ENCODE results near the gene CFAP161. TPM values are rescaled to one million over a fixed set of nuclear protein-coding genes. Genes with fewer than 3 reads are reported as not detected.
A peak's percentile ranks its signal among the peaks of the same experiment; 100 is the strongest.

Gene CFAP161
- total RNA-seq, 3 donors from 2014 or later = 0.66 to 1.0 TPM; not detected in 1

DNA sequence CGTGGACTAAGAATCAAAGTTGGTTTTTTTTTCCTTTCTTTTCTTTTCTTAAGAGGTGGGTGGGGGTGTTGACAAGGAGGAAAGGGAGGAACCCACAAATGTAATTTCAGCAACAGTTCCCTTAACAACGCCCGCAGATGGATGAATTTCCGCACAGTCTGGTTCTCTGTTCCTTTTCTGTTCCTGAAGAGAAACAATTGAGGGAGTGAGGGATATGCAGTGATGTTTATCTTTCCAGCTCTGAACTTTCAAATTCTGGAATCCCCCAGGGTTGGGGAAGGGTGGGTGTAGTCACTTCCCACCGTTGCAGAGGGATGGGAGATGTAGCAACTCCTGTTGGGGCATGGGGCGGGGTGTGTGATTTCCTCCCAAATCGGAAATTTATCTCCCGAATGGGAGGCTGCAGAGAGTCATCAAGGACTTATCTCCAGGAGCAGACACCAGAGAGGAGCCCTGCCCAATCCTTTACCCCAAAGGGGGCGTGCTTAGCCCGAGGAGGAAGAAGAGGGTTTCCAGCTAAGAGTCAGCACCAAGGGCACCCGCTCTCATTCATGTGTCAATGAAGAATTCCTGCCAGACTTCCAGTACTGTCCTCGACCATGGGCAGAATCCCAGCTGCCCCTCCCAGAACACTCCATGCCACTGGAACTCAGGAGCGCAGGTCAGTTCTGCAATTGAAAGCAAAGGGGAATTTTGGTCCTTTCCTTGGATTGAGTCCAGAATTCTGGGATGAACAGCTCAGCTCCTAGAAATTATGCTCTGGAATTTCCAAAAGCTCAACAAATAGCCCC, 35.0 kb upstream of the CFAP161 start:
- H3K27ac ChIP-seq = peak overlapping the region in 1 of 2 donors; percentile 49

DNA sequence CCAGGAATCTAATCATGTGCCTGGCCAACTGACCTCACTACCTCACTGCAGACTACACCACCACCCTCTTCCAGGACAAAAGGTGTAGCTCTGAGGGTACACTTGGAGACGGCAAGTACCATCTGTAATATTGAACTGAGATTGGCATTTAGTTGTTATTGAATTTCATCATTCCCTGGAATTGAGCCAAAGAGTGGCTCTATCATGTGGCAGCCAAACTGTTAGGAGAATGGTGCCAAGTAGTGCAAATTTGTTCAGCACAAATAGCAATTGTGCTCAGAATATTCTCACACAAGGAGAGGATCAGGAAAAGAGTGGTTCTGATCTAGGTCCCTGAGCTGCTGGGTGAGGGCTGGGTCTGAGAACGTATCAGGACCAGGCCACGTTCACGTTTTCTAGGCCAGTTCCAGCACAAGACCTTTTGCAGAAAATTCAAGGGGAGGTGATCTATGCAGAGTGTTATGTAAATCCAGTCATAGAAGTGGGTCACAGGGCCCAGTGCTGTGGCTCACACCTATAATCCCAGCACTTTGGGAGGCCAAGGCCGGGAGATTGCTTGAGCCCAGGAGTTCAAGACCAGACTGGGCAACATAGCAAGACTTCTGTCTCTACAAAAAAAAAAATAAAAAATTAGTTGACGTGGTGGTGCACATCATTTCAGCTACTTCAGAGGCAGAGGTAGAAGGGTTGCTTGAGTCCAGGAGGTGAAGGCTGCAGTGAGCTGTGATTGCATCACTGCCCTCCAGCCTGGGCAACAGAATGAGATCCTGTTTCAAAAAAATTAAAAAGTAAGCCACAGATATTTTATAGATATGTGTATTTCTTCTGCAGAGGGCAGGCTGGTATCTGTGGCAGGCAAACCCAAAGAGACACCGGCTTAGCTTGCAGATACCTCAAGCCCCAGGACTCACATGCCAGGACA, 31.9 kb upstream of the CFAP161 start:
- no peak for DNase-seq (ENCODE audit: low spot score in 2 of 2)
- TF ChIP-seq POLR2A (IDR thresholded peaks at IDR 0.05) (no peak), POLR2AphosphoS5 (IDR thresholded peaks at IDR 0.05) (no peak)
- TF ChIP-seq, protein P1, sequence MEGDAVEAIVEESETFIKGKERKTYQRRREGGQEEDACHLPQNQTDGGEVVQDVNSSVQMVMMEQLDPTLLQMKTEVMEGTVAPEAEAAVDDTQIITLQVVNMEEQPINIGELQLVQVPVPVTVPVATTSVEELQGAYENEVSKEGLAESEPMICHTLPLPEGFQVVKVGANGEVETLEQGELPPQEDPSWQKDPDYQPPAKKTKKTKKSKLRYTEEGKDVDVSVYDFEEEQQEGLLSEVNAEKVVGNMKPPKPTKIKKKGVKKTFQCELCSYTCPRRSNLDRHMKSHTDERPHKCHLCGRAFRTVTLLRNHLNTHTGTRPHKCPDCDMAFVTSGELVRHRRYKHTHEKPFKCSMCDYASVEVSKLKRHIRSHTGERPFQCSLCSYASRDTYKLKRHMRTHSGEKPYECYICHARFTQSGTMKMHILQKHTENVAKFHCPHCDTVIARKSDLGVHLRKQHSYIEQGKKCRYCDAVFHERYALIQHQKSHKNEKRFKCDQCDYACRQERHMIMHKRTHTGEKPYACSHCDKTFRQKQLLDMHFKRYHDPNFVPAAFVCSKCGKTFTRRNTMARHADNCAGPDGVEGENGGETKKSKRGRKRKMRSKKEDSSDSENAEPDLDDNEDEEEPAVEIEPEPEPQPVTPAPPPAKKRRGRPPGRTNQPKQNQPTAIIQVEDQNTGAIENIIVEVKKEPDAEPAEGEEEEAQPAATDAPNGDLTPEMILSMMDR (IDR thresholded peaks at IDR 0.05) = no peak
- H3K36me3 ChIP-seq = no peaks in the 10 kb centered on the region
- H3K9me3 ChIP-seq = no peaks in the 10 kb centered on the region
- no peak overlapping the region for H3K27ac ChIP-seq
- H3K27me3 ChIP-seq = no peaks in the 10 kb centered on the region
- no peaks in the 10 kb centered on the region for H3K4me1 ChIP-seq
- intact Hi-C loops (cut with DNase I; ENCODE audit: low total_unique reads) = loop anchor here (5.0 kb wide), 1 partner anchor 155 kb away; no protein-coding TSS in a partner anchor
- H3K4me3 ChIP-seq = no peak overlapping the region

More for the DNA sequence above, 35.0 kb upstream of the CFAP161 start:
- peak overlapping the region in 1 of 3 donors; percentile 39 for H3K4me3 ChIP-seq
- no peaks in the 10 kb centered on the region for H3K9me3 ChIP-seq
- intact Hi-C loops (cut with DNase I; ENCODE audit: low total_unique reads) = no loop called here
- no peak for DNase-seq (ENCODE audit: low spot score in 2 of 2)
- H3K4me1 ChIP-seq = no peaks in the 10 kb centered on the region
- TF ChIP-seq POLR2A (IDR thresholded peaks at IDR 0.05) (no peak), POLR2AphosphoS5 (IDR thresholded peaks at IDR 0.05) (peak in 1 of 3 donors; percentile 49)
- no peaks in the 10 kb centered on the region for H3K36me3 ChIP-seq
- no peaks in the 10 kb centered on the region for H3K27me3 ChIP-seq

DNA sequence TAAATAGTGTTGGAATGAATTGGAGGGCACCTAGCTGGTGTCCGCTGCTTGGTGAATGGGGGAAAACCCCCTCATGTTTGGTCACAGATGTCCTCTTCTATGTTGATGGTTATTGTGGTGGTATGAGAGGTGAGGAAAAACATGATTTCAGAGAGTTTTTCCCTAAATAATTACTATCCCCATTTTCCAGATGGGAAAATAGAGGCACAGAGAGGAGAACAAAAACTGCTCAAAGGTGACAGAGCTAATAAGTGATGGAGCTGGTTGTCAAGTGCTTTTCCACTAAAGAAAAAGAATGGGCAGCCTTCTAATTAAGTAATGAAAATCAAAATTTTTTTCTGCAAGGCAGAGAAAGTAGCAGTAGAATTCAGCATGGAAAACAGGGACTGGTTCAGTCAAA, 30.2 kb upstream of the CFAP161 start:
- Histone ChIP-seq H3K4me3 (no peak overlapping the region), H3K9me3 (no peaks in the 10 kb centered on the region), H3K27ac (no peak overlapping the region), H3K36me3 (no peaks in the 10 kb centered on the region), H3K4me1 (no peaks in the 10 kb centered on the region), H3K27me3 (no peaks in the 10 kb centered on the region)
- intact Hi-C loops (cut with DNase I; ENCODE audit: low total_unique reads) = loop anchor here (5.0 kb wide), 1 partner anchor 153 kb away; no protein-coding TSS in a partner anchor
- TF ChIP-seq POLR2AphosphoS5 (IDR thresholded peaks at IDR 0.05) (no peak), POLR2A (IDR thresholded peaks at IDR 0.05) (no peak)
- TF ChIP-seq, protein P1 (IDR thresholded peaks at IDR 0.05) = no peak
- DNase-seq (ENCODE audit: low spot score in 2 of 2) = no peak

DNA sequence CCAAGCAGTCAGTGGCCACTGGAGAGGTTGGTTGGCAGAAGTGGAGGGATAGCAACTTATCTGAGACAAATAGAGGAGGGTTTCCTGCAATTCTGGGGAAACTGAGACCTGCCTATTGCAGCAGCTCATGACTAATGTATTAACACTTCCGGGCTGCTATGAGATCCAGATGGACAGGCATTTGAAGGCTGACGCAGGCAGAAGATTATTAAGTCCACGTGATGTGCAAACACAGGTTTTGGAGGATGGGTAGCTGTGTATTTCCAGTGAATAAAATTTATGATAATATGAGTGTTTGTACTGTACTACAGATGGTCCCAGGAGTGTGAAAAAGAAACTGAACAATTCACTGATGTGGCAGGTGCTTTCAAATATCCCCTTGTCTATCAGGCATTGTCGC, 28.5 kb upstream of the CFAP161 start:
- TF ChIP-seq, protein P1 (IDR thresholded peaks at IDR 0.05) = no peak
- TF ChIP-seq POLR2AphosphoS5 (IDR thresholded peaks at IDR 0.05) (no peak), POLR2A (IDR thresholded peaks at IDR 0.05) (no peak)
- Histone ChIP-seq H3K9me3 (no peaks in the 10 kb centered on the region), H3K4me3 (no peak overlapping the region), H3K36me3 (no peaks in the 10 kb centered on the region), H3K27ac (no peak overlapping the region), H3K27me3 (no peaks in the 10 kb centered on the region), H3K4me1 (no peaks in the 10 kb centered on the region)
- DNase-seq (ENCODE audit: low spot score in 2 of 2) = no peak
- intact Hi-C loops (cut with DNase I; ENCODE audit: low total_unique reads) = loop anchor here (5.0 kb wide), 1 partner anchor 323 kb away; no protein-coding TSS in a partner anchor

DNA sequence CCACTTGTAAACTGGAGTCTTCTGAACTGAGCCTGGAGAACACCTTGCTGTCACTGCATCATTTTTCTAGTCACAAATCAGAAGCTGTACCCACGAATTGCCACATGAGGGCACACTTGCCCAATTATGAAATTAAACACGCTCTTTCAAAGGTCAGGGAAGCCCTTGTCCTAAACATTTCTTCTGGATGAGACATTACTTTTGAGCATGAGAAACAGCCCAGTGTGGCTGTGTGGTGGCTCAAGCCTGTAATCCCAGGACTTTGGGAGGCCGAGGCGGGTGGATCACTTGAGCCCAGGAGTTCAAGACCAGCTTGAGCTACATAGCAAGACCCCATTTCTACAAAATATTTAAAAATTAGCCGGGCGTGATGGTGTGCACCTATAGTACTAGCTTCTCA, 27.5 kb upstream of the CFAP161 start:
- DNase-seq (ENCODE audit: low spot score in 2 of 2) = no peak
- Histone ChIP-seq H3K27me3 (no peaks in the 10 kb centered on the region), H3K4me1 (no peaks in the 10 kb centered on the region), H3K36me3 (no peaks in the 10 kb centered on the region), H3K27ac (no peak overlapping the region), H3K9me3 (no peaks in the 10 kb centered on the region), H3K4me3 (no peak overlapping the region)
- intact Hi-C loops (cut with DNase I; ENCODE audit: low total_unique reads) = loop anchor here (5.0 kb wide), 1 partner anchor 324 kb away; no protein-coding TSS in a partner anchor
- TF ChIP-seq POLR2A (IDR thresholded peaks at IDR 0.05) (no peak), POLR2AphosphoS5 (IDR thresholded peaks at IDR 0.05) (peak in 1 of 3 donors; percentile 5)
- TF ChIP-seq, protein P1 (IDR thresholded peaks at IDR 0.05) = peak; percentile 64 to 73 (median 70)
